Glutamatergic neuron (in vitro differentiated cells): Measurements from ENCODE around the gene DDX56. TPM values are rescaled to one million over a fixed set of nuclear protein-coding genes. Genes with fewer than 3 reads are reported as not detected.

Source experiments
- DNase-seq: peaks from one replicate; pipeline ENCODE4 v3.0.0; 2022
- H3K27ac Mint-ChIP-seq: one replicate; pipeline ENCODE4 v1.8.0; 2020; ENCODE audit warnings: mild to moderate bottlenecking, mixed read lengths, inconsistent platforms; ENCODE audit not compliant: unreplicated experiment
- H3K27me3 Mint-ChIP-seq: one replicate; pipeline ENCODE4 v1.8.0; 2020; ENCODE audit warnings: mild to moderate bottlenecking, moderate library complexity, mixed read lengths, inconsistent platforms; ENCODE audit not compliant: unreplicated experiment
- H3K36me3 Mint-ChIP-seq: one replicate; pipeline ENCODE4 v1.8.0; 2020; ENCODE audit warnings: mild to moderate bottlenecking, mixed read lengths, inconsistent platforms; ENCODE audit not compliant: unreplicated experiment
- H3K4me1 Mint-ChIP-seq: one replicate; pipeline ENCODE4 v1.8.0; 2020; ENCODE audit warnings: mild to moderate bottlenecking, low read depth, mixed read lengths, inconsistent platforms; ENCODE audit not compliant: unreplicated experiment
- H3K4me3 Mint-ChIP-seq: one replicate; pipeline ENCODE4 v1.8.0; 2020; ENCODE audit warnings: mild to moderate bottlenecking, mixed read lengths, inconsistent platforms; ENCODE audit not compliant: unreplicated experiment
- H3K9me3 Mint-ChIP-seq: one replicate; pipeline ENCODE4 v1.8.0; 2020; ENCODE audit warnings: mild to moderate bottlenecking, moderate library complexity, mixed read lengths, inconsistent platforms; ENCODE audit not compliant: unreplicated experiment
- CTCF ChIP-seq: fragments of 200-600 bp; sonication (generic); IDR thresholded peaks from one replicate; pipeline ENCODE4 v1.5.0; 2021; ENCODE audit not compliant: partially characterized antibody, unreplicated experiment
- total RNA-seq: library from RNA; stranded (reverse); fragmentation: NEBNext Ultra II Directional; extraction: Animal tissue kit (Norgen Biotek cat#: 25700); gene quantifications from one replicate; pipeline ENCODE4 v1.2.1, GENCODE V29; 2021; ENCODE audit not compliant: unreplicated experiment

The DDX56 gene
- total RNA-seq, 1 donor from 2014 or later: 84.3 TPM

- H3K27ac Mint-ChIP-seq: no peak overlapping the region
- no peak overlapping the region for H3K4me3 Mint-ChIP-seq
- no peaks in the 10 kb centered on the region for H3K36me3 Mint-ChIP-seq
- H3K4me1 Mint-ChIP-seq: peaks cover 4% of the 10 kb centered on the region
- DNase-seq: no peak
- no peak for TF ChIP-seq CTCF
- peaks cover 7% of the 10 kb centered on the region for H3K9me3 Mint-ChIP-seq
- H3K27me3 Mint-ChIP-seq: peaks cover 17% of the 10 kb centered on the region
Observed at GRCh38 chr7:44538093-44538797, 35.5 kb downstream of the DDX56 start.

- Mint-ChIP-seq H3K27ac (no peak overlapping the region), H3K4me1 (peaks cover 1% of the 10 kb centered on the region), H3K9me3 (peaks cover 5% of the 10 kb centered on the region), H3K4me3 (no peak overlapping the region), H3K36me3 (no peaks in the 10 kb centered on the region), H3K27me3 (peaks cover 14% of the 10 kb centered on the region)
- TF ChIP-seq CTCF: no peak
- no peak for DNase-seq
Observed at GRCh38 chr7:44537442-44537841, 36.3 kb downstream of the DDX56 start.

GRCh38 chr7:44536090-44536489 is 37.6 kb downstream of the DDX56 start:
- DNase-seq: no peak
- H3K27me3 Mint-ChIP-seq: peaks cover 14% of the 10 kb centered on the region
- no peak for TF ChIP-seq CTCF
- no peak overlapping the region for H3K4me3 Mint-ChIP-seq
- H3K4me1 Mint-ChIP-seq: peaks cover 1% of the 10 kb centered on the region
- H3K9me3 Mint-ChIP-seq: peaks cover 6% of the 10 kb centered on the region
- H3K27ac Mint-ChIP-seq: no peak overlapping the region
- H3K36me3 Mint-ChIP-seq: no peaks in the 10 kb centered on the region

- peaks cover 2% of the 10 kb centered on the region for H3K36me3 Mint-ChIP-seq
- H3K27me3 Mint-ChIP-seq: peaks cover 14% of the 10 kb centered on the region
- DNase-seq: no peak
- no peak overlapping the region for H3K4me3 Mint-ChIP-seq
- TF ChIP-seq CTCF: no peak
- H3K27ac Mint-ChIP-seq: no peak overlapping the region
- H3K4me1 Mint-ChIP-seq: peaks cover 1% of the 10 kb centered on the region
- H3K9me3 Mint-ChIP-seq: peaks cover 7% of the 10 kb centered on the region
Observed at GRCh38 chr7:44535348-44536064, 38.2 kb downstream of the DDX56 start.

- H3K4me1 Mint-ChIP-seq: peaks cover 1% of the 10 kb centered on the region
- no peak overlapping the region for H3K27ac Mint-ChIP-seq
- peak; percentile 68 for TF ChIP-seq CTCF
- peak; percentile 62 for DNase-seq
- peaks cover 7% of the 10 kb centered on the region for H3K9me3 Mint-ChIP-seq
- H3K27me3 Mint-ChIP-seq: peaks cover 12% of the 10 kb centered on the region
- H3K4me3 Mint-ChIP-seq: no peak overlapping the region
- peaks cover 5% of the 10 kb centered on the region for H3K36me3 Mint-ChIP-seq
Observed at GRCh38 chr7:44534501-44534900, 39.2 kb downstream of the DDX56 start.
